Esophagus (tissue), 2 donors: ENCODE measurements around the gene TNFRSF1A. TPM values are rescaled to one million over a fixed set of nuclear protein-coding genes. Genes with fewer than 3 reads are reported as not detected.
A peak's percentile ranks its signal among the peaks of the same experiment; 100 is the strongest.

Experiments
- H3K27ac ChIP-seq, 2 donors: one replicate each; pipeline ENCODE4 v1.5.1; 2013; ENCODE audit warnings: low read depth in 2 of 2, mild to moderate bottlenecking in 2 of 2, inconsistent platforms in 1 of 2, low read length in 1 of 2, moderate library complexity in 1 of 2
- H3K27me3 ChIP-seq, 2 donors: one replicate each; pipeline ENCODE4 v1.6.1; 2013; ENCODE audit warnings: low read length in 2 of 2, control low read depth in 1 of 2, mild to moderate bottlenecking in 1 of 2; ENCODE audit not compliant: insufficient read depth in 2 of 2, control insufficient read depth in 1 of 2
- H3K36me3 ChIP-seq, 2 donors: one replicate each; pipeline ENCODE4 v1.6.1; 2013; ENCODE audit warnings: low read length in 1 of 2; ENCODE audit not compliant: control insufficient read depth in 2 of 2, insufficient read depth in 2 of 2
- H3K4me1 ChIP-seq, 2 donors: one replicate each; pipeline ENCODE4 v1.6.1; 2013; ENCODE audit warnings: low read length in 1 of 2; ENCODE audit not compliant: control insufficient read depth in 2 of 2, insufficient read depth in 2 of 2
- H3K4me3 ChIP-seq, 2 donors: one replicate each; pipeline ENCODE4 v1.5.1; 2013; ENCODE audit warnings: low read length in 2 of 2, mild to moderate bottlenecking in 2 of 2, low read depth in 1 of 2, moderate library complexity in 1 of 2
- H3K9me3 ChIP-seq, 2 donors: one replicate each; pipeline ENCODE4 v1.6.1; 2013; ENCODE audit warnings: mild to moderate bottlenecking in 2 of 2, low read depth in 1 of 2, low read length in 1 of 2, moderate library complexity in 1 of 2; ENCODE audit not compliant: control insufficient read depth in 2 of 2, insufficient read depth in 1 of 2
- WGBS, 2 donors: extraction: QIAGEN DNeasy Blood & Tissue Kit; methylation state at CpG; one replicate each; pipeline ENCODE4 v1.1.7; 2013; 5-methylcytosine and 5-hydroxymethylcytosine counted together
- polyA plus RNA-seq, 2 donors: library from polyadenylated mRNA; stranded (reverse); fragments of 200-250 nt; gene quantifications; one replicate each; pipeline ENCODE4 v1.2.3, GENCODE V29; 2013
- donor health status: healthy with polysubstance abuse.
- donor health status: Bipolar disorder and iron deficiency.

Gene TNFRSF1A
- polyA plus RNA-seq, 2 donors: 41.7 to 71.4 TPM

DNA sequence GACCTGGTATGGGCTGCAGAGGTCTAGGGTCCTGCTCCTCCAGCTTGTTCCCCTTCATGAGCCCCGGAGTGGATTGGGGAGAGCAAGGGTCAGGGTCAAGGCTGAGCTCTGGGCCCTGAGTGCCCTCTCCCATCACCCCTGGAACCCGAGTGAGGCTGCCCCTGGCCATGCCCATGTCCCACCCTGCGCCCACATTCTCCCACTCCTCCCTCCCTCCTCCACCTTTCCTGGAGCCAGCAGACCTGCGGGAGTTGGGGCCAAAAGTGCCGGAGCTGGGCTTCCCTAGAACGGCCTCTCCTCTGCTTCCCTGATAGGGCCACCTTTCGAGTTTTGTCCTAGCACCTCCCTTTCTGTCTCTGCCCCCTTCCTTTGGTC, 32.9 kb upstream of the TNFRSF1A start:
- Histone ChIP-seq H3K27ac (peak overlapping the region; percentile 95 to 98), H3K27me3 (no peaks in the 10 kb centered on the region), H3K4me3 (peak overlapping the region; percentile 64 to 73), H3K36me3 (no peaks in the 10 kb centered on the region), H3K4me1 (peaks cover 8 to 36% of the 10 kb centered on the region in 2 donors), H3K9me3 (no peaks in the 10 kb centered on the region)
- 51 to 64% methylated on average over 7 of the region's 7 CpGs for WGBS, 2 donors

DNA sequence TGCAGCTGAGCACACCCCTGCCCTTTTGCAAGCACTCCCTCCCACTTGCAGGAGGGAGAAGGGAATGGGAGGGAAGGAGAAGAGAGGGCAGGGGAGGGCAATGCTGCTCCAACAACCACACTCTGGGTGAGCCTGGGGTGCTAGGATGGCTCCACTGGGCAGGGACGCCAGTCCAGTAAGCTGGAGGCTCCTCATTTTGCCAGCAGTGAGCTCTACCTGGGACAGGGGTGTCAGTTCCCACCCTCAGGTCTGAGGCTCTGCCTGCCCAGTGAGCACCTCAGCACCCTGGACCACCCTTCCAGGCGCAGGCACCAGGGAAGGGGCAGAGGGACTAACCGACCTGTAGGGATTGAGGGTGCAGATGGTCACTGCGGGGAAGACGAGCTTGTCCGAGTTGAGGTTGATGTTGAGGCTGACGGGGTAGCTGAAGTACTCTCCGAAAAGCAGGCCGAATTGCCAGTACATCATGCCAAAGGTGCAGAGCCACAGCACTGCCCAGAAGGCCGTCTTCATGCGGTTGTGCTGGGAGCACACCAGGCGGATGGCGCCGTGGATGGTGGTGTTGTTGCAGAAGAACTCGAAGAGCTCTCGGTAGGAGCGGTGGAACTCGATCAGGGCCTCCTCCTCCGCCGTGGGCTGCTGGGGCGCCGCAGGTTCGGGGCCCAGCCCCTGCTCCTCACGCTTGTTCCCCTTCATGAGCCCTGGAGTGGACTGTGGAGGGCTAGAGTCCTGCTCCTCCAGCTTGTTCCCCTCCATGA, 32.3 kb upstream of the TNFRSF1A start:
- Histone ChIP-seq H3K4me3 (peak overlapping the region; percentile 64 to 73), H3K9me3 (no peaks in the 10 kb centered on the region), H3K4me1 (peaks cover 8 to 37% of the 10 kb centered on the region in 2 donors), H3K36me3 (no peaks in the 10 kb centered on the region), H3K27ac (peak overlapping the region; percentile 95 to 98), H3K27me3 (no peaks in the 10 kb centered on the region)
- WGBS, 2 donors: 91 to 92% methylated on average over 24 of the region's 24 CpGs

DNA sequence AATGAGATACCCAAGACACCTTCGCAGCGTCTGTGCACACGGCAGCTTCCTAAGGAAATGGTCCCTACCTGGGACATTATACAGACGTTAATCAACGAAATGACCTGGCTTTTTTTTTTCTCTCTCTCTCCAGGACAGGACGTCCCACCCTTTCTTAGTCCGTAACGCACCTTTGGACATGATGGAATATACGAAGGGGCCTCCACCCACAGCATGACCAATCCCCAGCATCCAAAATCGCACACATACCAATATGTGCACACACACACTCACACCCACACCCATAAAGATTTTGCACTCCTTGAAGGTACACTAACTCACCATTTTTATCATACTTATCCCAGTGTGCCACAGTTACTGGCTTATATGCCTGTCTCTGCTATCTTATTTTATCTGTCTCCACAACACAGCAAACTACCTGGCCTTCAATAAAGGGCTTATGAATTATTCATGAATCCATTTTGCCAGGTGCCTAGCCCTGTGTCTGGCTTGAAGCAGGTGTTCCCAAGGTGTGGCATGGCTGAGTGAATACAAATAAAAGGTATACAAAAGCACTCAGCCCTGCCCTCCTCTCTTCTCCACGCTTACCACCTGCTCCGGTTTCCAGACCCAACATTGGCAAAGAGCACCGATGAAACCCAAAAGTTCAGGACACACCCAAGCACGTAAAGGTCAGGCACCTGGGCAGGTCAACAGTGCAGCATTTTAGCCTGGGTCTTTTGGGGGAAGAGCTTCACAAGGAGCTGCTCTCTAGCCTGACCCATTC, 31.3 kb upstream of the TNFRSF1A start:
- H3K36me3 ChIP-seq: no peaks in the 10 kb centered on the region
- H3K4me3 ChIP-seq: peak overlapping the region; percentile 64 to 73
- no peaks in the 10 kb centered on the region for H3K9me3 ChIP-seq
- peak overlapping the region; percentile 95 to 98 for H3K27ac ChIP-seq
- no peaks in the 10 kb centered on the region for H3K27me3 ChIP-seq
- 50 to 55% methylated on average over 14 of the region's 14 CpGs for WGBS, 2 donors
- peaks cover 6 to 31% of the 10 kb centered on the region in 2 donors for H3K4me1 ChIP-seq

DNA sequence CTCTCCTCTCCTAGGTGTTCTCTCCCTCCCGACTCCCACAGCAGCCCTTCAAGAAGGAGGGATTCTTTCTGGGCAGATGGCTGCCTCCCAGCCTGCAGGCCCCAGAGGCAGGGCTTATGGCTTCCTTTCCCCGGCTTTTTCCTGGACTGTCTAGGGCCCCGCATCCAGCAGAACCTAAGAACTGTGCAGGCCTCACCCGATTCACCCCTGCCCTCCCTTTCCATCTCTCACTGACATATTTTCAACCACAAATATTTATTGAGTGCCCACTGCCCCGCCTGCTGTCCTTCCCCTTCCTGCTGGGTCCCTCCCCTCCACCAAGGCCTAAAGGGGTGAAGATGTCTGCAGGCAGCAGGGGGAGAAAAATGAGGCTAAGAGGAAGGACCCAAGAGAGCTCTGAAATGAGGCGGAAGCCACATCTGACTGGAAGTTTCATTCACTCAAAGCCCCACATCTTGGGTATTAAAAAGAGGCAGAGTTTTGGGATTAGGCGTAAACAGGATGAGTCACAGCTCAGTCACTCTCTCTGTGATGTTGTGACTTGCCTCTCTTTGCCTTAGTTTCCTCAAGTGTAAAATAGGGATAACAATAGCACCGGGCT, 30.6 kb upstream of the TNFRSF1A start:
- no peaks in the 10 kb centered on the region for H3K36me3 ChIP-seq
- no peaks in the 10 kb centered on the region for H3K9me3 ChIP-seq
- H3K4me3 ChIP-seq: peak overlapping the region; percentile 64 to 73
- H3K4me1 ChIP-seq: peaks cover 3 to 30% of the 10 kb centered on the region in 2 donors
- peak overlapping the region; percentile 95 to 98 for H3K27ac ChIP-seq
- WGBS, 2 donors: 18 to 28% methylated on average over 8 of the region's 8 CpGs
- H3K27me3 ChIP-seq: no peaks in the 10 kb centered on the region

DNA sequence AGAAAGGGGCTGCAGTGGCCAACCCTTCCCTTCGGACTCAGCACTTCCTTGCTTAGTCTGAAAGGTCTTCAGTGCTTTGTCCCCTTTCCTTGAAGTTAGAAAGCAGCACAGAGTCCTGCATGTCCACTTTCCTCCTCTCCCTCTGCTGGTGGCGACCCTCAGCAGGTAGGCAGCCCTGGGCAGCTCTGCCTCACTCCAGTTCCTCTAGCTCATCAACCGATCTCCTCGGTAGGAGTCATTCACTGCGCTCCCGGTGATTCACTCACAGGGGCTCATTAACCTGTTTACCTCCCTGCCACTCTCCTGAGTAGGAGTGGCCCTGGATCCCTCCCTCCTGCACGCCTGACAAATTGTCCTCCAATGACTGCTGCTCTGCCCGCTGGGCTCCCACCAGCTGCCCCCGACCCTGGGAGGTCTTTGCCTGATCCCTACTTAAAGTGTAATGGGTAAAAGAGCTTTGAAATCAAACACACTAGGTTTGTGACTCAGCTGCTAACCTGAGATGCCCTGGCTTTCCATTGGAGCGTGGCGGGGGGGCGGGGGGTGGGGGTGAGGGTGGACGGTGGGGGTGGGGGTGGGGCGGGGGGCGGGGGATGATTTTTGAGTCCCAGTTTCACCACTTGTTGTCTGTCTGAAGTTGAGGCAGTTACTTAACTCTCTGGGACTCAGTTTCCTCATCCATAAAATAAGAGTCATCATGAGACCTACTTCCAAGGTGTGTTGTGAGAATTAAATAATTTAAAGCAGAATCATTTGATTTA, 29.3 kb upstream of the TNFRSF1A start:
- 32 to 33% methylated on average over 15 of the region's 15 CpGs for WGBS, 2 donors
- Histone ChIP-seq H3K4me1 (peaks cover 0 to 24% of the 10 kb centered on the region in 2 donors), H3K27ac (peak overlapping the region; percentile 91 to 95), H3K36me3 (no peaks in the 10 kb centered on the region), H3K27me3 (no peaks in the 10 kb centered on the region), H3K9me3 (no peaks in the 10 kb centered on the region), H3K4me3 (peak overlapping the region; percentile 19 to 73)

DNA sequence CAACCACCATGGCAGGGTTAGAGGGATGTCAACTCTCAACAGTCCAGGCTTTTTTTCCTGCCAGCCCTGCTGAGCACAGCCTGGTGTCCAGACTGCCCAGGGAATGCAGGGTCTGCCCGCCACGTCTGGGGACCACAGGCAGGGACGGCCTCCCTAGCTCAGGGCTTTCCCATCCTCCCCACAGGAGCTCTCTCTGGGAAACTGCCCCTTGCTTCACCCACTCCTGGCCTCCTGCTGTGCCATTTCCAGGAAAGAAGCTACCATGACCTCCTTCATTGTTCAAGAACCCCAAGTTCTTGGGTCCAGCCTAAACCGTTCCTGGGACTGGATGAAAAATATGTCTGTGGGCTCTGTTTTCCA, 28.7 kb upstream of the TNFRSF1A start:
- H3K4me3 ChIP-seq: peak overlapping the region; percentile 19 to 35
- H3K27me3 ChIP-seq: no peaks in the 10 kb centered on the region
- no peaks in the 10 kb centered on the region for H3K9me3 ChIP-seq
- H3K27ac ChIP-seq: peak overlapping the region; percentile 81 to 91
- WGBS, 2 donors: 85 to 92% methylated on average over 4 of the region's 4 CpGs
- no peaks in the 10 kb centered on the region for H3K36me3 ChIP-seq
- peaks cover 0 to 18% of the 10 kb centered on the region in 2 donors for H3K4me1 ChIP-seq

DNA sequence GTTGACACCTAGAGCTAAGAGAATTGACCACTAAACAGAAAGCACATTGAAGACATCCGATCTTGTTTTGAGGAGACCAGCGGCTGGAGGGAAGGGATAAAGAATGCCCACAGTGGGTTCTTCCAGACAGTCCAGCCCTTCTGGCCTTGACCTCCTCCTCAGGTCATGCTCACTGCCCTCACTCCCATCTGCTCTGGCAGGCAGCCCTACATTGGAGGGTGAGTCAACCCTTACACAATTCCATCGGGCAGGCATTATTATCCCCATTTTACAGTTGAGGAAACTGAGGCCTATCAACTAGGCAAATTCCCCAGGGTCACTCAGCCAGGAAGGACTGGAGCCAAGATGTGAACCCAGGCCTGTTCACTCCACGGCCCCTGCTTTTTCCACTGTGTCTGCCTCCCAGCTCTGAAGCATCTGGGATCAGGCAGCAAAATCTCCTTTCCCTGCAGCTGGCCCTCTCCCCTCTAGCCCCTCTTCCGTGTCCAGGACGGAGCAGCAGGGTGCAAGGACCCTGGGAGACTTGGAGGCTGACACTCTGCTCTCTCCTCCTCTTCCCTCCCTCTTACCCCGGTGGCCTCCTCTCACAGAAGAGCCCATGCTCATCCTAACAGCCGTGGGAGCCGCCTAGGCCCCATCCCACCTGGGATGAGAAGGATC, 28.2 kb upstream of the TNFRSF1A start:
- Histone ChIP-seq H3K4me3 (peak overlapping the region; percentile 14 to 35), H3K4me1 (peaks cover 0 to 16% of the 10 kb centered on the region in 2 donors), H3K27me3 (no peaks in the 10 kb centered on the region), H3K36me3 (no peaks in the 10 kb centered on the region), H3K27ac (peak overlapping the region in 1 of 2 donors; percentile 91), H3K9me3 (no peaks in the 10 kb centered on the region)
- WGBS, 2 donors: 87 to 88% methylated on average over 9 of the region's 9 CpGs

DNA sequence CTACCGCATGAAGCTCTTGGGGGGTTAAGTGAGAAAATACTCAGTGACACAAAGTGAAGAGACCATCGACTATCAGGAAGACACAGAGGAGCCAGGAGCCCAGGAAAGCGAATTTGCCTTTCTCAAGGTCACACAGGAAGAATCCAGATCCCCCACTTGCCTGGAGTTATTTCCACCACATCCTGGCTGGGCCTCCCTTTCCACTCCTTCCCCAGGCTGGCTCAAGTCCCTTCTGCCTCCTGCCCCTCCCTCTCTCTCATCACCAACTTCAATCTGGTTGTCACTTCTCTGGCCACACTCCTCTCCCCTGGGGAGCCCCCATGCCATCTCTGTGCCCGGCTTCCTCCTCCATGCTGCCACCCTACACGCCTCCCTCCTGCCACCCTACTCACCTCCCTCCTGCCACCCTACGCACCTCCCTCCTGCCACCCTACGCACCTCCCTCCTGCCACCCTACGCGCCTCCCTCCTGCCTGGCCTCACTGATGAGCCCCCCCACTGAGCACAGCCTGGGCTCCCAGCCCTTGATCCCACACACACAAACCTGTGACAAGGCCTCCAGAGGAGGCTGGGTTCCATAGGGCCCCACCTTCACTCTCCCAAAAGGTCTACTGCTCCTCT, 27.1 kb upstream of the TNFRSF1A start:
- 86 to 89% methylated on average over 9 of the region's 9 CpGs for WGBS, 2 donors

More for the DNA sequence above, 27.1 kb upstream of the TNFRSF1A start:
- H3K4me3 ChIP-seq: peak overlapping the region in 1 of 2 donors; percentile 14
- H3K9me3 ChIP-seq: no peaks in the 10 kb centered on the region
- H3K36me3 ChIP-seq: no peaks in the 10 kb centered on the region
- peak overlapping the region in 1 of 2 donors; percentile 52 for H3K27ac ChIP-seq
- peaks cover 0 to 14% of the 10 kb centered on the region in 2 donors for H3K4me1 ChIP-seq
- no peaks in the 10 kb centered on the region for H3K27me3 ChIP-seq
